HFFc6 (cell line): Measurements from ENCODE around the gene PFKP. TPM values are rescaled to one million over a fixed set of nuclear protein-coding genes. Genes with fewer than 3 reads are reported as not detected.

Source experiments
- DNase-seq: peaks from one replicate; pipeline ENCODE4 v3.0.0-alpha.2; 2018
- H3K27ac Mint-ChIP-seq: 2 replicates; pipeline ENCODE4 v1.8.0; 2020; ENCODE audit warnings: mild to moderate bottlenecking, mixed read lengths
- H3K27me3 Mint-ChIP-seq: 2 replicates; pipeline ENCODE4 v1.8.0; 2021; ENCODE audit warnings: mild to moderate bottlenecking, moderate library complexity, mixed read lengths; ENCODE audit not compliant: insufficient read depth
- H3K36me3 Mint-ChIP-seq: 2 replicates; pipeline ENCODE4 v1.8.0; 2021; ENCODE audit warnings: low read depth, mixed read lengths
- H3K4me1 Mint-ChIP-seq: 2 replicates; pipeline ENCODE4 v1.8.0; 2020; ENCODE audit warnings: low read depth, mixed read lengths
- H3K4me3 Mint-ChIP-seq: 2 replicates; pipeline ENCODE4 v1.8.0; 2020; ENCODE audit warnings: mild to moderate bottlenecking, moderate library complexity, mixed read lengths
- H3K9me3 Mint-ChIP-seq: 2 replicates; pipeline ENCODE4 v1.8.0; 2020; ENCODE audit warnings: mild to moderate bottlenecking, mixed read lengths
- total RNA-seq, 6 experiments: library from RNA; stranded (reverse); fragmentation: NEBNext Ultra II Directional; extraction: Animal tissue kit (Norgen Biotek cat#: 25700); gene quantifications; 2 replicates in 1 of 6; 3 replicates in 5 of 6; pipeline ENCODE4 v1.2.3, GENCODE V29; 2021
- TF ChIP-seq, protein P1 (sequence below): fragments of 200-600 bp; sonication (generic); IDR thresholded peaks from 2 replicates; pipeline ENCODE4 v1.5.0; 2021; ENCODE audit warnings: antibody characterized with exemption, mild to moderate bottlenecking

Gene PFKP
- total RNA-seq, 6 experiments from 2014 or later = 131 to 173 (median 161) TPM

GRCh38 chr10:3077940-3078630 lies 10.7 kb downstream of the PFKP start:
- Mint-ChIP-seq H3K4me1 (peaks cover 28% of the 10 kb centered on the region), H3K36me3 (peaks cover 12% of the 10 kb centered on the region), H3K9me3 (no peaks in the 10 kb centered on the region), H3K4me3 (no peak overlapping the region), H3K27me3 (no peaks in the 10 kb centered on the region; the same call in 1 of the 2 replicates), H3K27ac (no peak overlapping the region)
- TF ChIP-seq, protein P1, sequence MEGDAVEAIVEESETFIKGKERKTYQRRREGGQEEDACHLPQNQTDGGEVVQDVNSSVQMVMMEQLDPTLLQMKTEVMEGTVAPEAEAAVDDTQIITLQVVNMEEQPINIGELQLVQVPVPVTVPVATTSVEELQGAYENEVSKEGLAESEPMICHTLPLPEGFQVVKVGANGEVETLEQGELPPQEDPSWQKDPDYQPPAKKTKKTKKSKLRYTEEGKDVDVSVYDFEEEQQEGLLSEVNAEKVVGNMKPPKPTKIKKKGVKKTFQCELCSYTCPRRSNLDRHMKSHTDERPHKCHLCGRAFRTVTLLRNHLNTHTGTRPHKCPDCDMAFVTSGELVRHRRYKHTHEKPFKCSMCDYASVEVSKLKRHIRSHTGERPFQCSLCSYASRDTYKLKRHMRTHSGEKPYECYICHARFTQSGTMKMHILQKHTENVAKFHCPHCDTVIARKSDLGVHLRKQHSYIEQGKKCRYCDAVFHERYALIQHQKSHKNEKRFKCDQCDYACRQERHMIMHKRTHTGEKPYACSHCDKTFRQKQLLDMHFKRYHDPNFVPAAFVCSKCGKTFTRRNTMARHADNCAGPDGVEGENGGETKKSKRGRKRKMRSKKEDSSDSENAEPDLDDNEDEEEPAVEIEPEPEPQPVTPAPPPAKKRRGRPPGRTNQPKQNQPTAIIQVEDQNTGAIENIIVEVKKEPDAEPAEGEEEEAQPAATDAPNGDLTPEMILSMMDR = no peak
- DNase-seq = no peak

DNA sequence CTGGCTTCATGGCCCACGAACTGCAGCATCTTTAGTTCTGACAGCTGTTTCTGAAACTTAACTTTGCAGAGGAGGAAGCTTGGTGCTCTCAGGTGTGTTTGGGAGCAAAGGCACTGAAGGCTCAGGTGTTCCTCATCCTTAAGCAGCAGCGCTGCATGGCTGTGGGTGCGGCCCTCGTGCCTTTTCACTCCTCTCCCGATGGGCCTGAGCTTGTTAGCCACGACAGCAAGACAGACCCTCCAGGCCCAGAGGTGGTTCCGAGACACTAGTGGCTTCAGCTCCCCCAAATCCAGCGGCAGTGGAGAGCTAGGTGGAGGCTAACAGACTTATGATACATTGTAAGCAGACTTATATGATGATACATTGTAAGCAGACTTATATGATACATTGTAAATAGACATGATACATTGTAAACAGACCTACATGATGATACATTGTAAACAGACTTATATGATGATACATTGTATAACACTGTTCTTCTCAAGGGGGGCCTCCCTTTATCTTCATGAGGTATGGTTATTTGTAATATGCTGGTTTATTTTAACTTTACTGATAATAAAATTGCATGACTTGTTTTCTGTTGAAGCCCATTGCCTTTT lies 14.1 kb downstream of the PFKP start:
- H3K27me3 Mint-ChIP-seq = no peaks in the 10 kb centered on the region
- no peaks in the 10 kb centered on the region for H3K9me3 Mint-ChIP-seq
- no peak overlapping the region for H3K27ac Mint-ChIP-seq
- H3K36me3 Mint-ChIP-seq = peaks cover 18% of the 10 kb centered on the region
- DNase-seq = no peak
- H3K4me1 Mint-ChIP-seq = peaks cover 7% of the 10 kb centered on the region
- no peak overlapping the region for H3K4me3 Mint-ChIP-seq
- TF ChIP-seq, protein P1 = no peak

GRCh38 chr10:3082290-3082689 lies 14.9 kb downstream of the PFKP start:
- no peak overlapping the region for H3K27ac Mint-ChIP-seq
- peaks cover 2% of the 10 kb centered on the region; the same call in 1 of the 2 replicates for H3K4me1 Mint-ChIP-seq
- H3K27me3 Mint-ChIP-seq = no peaks in the 10 kb centered on the region
- no peaks in the 10 kb centered on the region for H3K9me3 Mint-ChIP-seq
- peaks cover 13% of the 10 kb centered on the region for H3K36me3 Mint-ChIP-seq
- no peak for DNase-seq
- no peak overlapping the region for H3K4me3 Mint-ChIP-seq
- TF ChIP-seq, protein P1 = no peak

- H3K4me3 Mint-ChIP-seq = no peak overlapping the region
- H3K27me3 Mint-ChIP-seq = no peaks in the 10 kb centered on the region
- DNase-seq = no peak
- 0 out of 2 replicates have a peak overlapping the region, but pooled peaks have one; percentile 6 for H3K27ac Mint-ChIP-seq
- peaks cover 18% of the 10 kb centered on the region for H3K36me3 Mint-ChIP-seq
- peaks cover 24% of the 10 kb centered on the region for H3K4me1 Mint-ChIP-seq
- TF ChIP-seq, protein P1 = no peak
- no peaks in the 10 kb centered on the region for H3K9me3 Mint-ChIP-seq
Measured at GRCh38 chr10:3085785-3086567, 18.6 kb downstream of the PFKP start.

DNA sequence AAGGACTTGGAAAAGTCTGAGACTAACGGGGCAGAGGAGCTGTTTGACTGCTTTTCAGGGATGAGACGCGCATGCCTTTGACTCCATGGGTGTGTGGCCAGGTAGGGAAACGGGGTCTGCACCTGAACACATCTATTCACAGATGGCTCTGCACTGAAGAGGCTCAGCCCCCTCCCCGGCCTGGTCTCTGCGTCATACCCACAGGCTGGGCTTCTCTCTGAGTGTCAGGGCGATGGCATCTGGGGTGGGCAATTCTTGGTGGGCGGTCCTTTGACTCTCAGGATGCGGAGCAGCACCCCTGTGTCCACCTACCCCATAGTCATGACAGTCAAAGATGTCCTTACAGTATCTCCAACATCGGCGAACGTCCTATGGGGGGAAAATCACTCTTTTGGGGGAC lies 23.0 kb downstream of the PFKP start:
- H3K9me3 Mint-ChIP-seq = no peaks in the 10 kb centered on the region
- peaks cover 27% of the 10 kb centered on the region for H3K36me3 Mint-ChIP-seq
- peak overlapping the region; percentile 93 for H3K27ac Mint-ChIP-seq
- no peak for DNase-seq
- H3K4me1 Mint-ChIP-seq = peaks cover 68% of the 10 kb centered on the region
- H3K4me3 Mint-ChIP-seq = peak overlapping the region; percentile 81; the same call in 1 of the 2 replicates
- TF ChIP-seq, protein P1 = no peak
- H3K27me3 Mint-ChIP-seq = no peaks in the 10 kb centered on the region
